GM21360 (cell line): Measurements from ENCODE around the gene ASTN1.

Experiments used
- ATAC-seq: cut with Tn5 transposase; IDR thresholded peaks from one replicate; pipeline ENCODE4 v1.9.1; 2021; ENCODE audit warnings: mild to moderate bottlenecking, moderate library complexity; ENCODE audit not compliant: unreplicated experiment

ASTN1 gene

DNA sequence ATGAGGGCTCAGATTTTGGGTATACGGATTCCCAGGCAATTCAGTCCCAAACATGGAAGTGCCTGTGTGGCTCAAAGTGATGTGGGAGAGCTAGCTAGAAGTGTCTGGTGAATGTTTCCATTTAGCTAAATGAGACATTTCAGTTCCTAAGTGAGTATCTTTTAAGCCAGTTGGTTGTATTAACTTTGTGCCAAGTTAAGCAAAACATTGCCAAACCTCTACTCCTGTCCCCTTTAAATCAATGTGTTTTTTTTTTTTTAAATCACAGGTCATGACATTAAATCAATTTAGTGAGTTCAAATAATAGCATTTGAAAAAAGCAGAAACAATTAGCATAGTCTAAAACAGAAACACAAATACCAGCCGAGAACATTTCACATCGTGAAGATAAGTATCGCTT lies 230.1 kb downstream of the ASTN1 start:
- ATAC-seq, result no peak

DNA sequence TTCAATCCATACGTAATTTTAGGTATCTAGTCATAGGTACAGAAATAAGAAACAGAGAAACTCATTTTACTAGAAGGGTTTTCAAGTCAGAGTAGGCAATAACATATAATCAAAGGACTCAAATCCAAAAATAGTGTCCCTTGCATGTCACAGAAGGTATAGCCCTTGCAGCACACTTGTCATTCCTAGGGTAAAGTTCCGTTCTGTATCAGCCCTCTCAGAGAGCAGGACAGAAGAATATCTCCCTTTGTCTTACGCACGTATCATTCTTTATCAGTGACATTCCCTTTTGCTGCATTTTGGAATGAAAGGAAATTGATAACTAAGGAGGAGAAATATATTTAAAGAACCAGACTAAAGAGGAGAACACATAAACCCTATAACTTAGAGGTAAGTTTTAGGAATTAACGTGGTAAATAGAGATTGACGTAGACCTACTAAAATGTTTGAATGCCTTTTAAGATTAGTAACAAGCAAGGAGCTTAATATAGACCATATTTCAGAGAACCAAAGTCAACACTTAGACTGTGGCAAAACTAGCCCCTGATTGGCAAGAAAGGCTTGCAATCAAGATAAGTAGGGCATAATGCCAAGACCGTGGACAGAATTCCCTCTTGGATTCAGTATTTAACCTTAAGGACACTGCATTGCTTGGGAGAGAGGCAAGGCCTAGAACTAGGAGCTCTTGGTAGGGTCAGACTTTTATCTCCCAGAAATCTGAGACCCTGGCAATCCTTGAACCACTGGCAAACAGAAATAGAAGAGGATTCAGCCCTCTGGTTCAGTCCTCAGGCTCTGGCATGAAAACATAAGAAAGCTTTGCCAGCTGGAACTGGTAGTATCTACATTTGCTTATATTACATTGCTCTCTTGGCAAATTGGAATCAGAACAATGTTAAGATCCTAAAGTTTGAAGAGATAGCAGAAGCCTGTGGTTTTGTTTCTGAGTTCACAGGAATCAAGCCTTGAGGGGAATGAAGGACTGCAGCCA lies 232.1 kb downstream of the ASTN1 start:
- ATAC-seq, result no peak

DNA sequence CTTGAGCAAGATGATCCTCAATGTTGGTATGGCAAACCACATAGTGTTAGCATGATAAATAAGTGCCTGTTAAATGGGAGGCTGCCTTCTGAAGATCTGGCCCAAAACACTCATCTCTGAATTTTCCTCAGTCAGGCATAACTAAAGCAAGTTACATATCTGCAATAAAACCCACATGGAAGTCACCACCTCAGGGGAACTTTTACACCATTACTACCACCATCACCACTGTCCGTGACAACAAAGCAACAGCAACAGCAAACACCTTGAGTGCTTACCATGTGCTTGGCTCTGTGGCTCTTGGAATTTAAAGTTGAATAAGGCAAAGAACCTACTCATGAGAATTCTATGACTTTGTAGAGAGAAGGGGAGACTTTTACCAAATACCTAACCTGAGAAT lies 233.0 kb downstream of the ASTN1 start:
- no peak for ATAC-seq

DNA sequence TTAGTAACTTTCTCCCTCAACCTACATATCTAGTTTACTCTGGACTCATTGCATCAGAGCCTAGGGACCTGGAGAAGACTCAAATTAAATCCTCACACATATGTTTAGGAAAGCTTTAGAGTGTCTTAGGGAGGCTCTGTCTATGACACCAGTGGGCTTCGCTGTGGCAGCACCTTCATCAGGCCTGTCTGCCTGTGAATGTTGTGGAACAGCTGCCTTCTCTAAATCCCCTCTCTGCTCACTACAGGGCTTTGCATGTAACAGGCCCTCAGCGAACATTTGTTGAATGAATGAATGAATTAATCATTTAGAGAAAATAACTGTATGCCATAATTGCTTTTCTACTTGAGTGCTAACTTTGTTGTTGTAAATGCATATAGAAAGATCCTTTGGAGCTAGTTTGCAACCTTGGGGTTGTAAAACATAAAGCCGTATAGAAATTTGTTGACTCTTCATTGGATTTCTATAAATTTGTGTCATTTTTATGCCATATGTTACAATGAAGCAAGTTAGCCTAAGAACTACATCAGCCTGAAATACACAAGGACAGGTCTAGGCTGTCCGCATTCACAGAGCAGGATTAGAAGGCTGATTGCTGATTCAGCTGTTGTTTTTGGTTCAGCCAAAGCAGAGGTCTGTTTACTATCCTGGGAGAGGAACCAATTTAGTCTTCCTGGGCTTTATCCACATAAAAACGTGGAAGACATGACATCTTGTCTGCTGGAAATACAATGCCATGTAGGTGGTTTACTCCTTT lies 238.0 kb downstream of the ASTN1 start:
- no peak for ATAC-seq

DNA sequence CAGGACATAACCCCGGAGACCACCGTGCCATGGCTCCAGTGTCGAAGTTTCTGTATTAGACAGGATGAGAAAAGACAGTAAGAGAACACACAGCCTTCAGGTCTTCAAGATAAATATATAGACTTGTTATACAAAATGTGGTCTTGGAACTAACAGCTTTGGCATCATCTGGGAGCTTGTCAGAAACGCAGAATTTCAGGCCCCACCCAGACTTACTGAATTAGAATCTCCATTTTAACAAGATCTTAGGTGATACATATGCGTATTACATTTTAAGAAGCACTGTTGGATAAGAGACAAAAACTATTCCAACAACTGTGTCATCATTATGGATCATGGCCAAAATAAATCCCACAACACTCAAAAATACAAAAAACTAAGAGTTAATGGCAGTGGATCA lies 239.3 kb downstream of the ASTN1 start:
- no peak for ATAC-seq

DNA sequence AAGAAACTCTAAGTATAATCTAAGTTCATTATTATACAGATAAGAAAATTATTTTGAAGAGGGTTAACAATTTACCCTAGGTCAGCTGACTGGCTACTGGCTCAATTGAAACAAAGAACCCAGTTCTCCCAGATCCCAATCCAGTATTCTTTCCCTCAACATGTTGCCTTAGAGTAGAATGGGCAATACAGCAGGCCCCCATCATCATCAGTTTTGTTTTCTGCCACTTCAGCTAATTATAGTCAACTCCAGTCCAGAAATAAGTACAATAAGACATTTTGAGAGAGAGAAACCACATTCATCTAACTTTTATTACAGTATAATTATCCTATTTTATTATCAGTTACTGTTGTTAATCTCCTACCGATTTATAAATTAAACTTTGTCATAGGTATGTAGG lies 241.2 kb downstream of the ASTN1 start:
- no peak for ATAC-seq

DNA sequence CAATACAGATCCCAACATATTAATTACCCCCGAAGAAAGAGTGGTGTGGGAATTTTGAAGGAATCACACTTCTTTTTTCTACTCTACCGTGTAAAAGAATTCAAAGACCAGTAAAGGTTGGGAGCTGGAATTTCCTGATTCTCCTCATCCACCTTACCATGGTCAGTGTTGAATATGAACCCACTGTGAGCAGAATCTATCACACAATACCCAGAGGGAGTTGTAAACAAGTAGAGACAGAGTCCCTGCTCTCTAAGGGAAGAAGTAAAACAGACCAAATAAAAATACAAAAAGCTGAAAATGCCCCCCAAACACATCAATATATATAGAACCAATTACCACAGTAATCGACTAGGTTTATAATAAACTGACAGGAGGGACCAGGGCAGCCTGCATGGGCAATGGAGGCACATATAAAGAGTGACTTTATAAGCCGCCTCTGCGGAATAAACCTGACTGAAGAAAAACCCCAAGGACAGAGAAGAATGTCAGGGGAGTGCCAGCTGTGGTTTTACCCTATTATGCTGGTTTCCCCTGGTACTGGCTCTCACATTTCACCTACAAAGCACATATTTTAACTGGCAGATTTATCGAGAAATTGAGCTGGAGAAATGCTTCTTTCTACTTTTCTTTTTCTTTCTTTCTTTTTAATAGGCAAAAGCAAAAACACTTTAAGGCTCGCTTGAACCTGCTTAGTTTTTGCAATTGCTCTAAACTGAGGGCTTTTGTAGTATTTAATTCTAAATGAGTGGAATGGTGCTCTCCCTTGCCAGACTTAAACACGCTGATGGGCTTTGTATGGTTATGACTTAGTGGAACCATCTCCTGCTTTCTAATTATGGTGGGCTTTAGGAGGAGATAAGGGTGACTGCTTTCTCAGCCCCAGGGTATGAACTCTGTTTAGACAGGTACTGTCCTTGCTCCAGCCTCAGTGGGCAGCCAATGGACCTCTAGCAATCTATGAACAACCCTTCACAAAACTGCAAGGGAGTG lies 244.8 kb downstream of the ASTN1 start:
- no peak for ATAC-seq

DNA sequence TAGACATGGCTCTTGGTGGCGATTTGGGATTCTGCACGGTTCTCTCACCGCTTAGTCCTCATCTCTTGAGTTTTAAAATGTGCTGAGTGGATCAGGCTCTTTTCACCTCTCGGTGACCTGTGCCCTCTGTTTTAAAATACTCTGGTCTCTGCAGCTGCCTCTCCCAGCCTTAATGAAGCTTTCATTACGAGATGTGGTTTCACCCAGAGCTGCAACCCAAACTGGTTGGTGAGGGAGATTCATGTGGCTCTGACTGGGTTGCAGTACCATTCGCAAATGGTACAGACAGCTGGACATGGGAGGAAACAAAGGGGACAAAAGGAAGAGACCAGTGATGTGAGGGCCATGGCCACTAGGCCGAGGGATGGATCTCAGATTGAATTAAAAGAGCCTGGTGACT lies 258.9 kb downstream of the ASTN1 start:
- no peak for ATAC-seq

DNA sequence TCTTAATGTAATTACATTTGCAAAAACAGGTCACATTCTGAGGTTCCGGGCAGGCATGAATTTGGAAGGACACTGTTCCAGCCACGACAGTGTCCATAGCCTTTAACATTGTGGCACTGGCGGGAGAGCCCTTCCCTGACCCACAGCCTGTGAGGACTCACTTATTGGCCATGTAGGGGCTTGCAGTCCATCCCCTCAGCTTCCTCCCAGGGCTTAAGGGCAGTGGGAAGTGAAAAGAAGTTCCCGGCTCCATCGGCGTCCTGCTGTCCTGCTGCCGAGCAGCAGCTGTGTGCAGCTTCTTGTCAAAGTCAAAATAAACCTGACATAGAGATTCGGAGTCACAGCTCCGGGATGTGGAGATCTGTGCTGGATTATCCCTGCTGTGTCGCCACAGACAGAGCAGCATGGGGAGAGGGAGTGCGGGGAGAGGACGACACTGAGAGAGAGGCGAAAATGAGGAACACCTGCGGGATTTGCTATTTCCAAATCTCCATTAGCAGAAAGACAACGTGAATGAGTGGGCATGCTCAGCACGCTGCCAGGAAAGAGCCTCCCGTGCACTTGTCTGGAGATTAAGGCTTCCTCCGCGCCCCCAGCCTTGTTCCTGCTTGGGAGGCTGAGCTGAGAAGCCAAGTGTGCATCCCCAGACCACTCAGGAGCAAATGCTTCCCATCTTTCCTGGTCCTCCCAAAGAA lies 260.3 kb downstream of the ASTN1 start:
- no peak for ATAC-seq

DNA sequence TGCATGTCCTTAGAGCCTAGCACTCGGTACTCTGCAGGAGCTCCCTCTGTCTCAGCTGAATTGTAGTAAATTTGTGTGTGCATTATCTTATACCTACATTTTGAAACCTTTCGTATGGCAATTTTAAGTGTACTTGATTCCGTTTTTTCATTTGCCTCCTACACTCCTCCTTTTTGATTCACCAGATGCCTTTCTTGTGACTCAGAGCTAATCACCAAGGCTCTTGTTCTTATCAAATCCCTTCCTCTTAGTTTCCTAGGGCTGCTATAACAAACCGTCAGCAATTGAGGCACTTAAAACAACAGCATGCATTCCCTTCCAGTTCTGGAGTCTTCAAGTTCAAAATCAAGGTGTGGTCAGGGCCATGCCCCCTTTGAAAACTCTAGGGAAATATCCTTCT lies 261.0 kb downstream of the ASTN1 start:
- no peak for ATAC-seq

DNA sequence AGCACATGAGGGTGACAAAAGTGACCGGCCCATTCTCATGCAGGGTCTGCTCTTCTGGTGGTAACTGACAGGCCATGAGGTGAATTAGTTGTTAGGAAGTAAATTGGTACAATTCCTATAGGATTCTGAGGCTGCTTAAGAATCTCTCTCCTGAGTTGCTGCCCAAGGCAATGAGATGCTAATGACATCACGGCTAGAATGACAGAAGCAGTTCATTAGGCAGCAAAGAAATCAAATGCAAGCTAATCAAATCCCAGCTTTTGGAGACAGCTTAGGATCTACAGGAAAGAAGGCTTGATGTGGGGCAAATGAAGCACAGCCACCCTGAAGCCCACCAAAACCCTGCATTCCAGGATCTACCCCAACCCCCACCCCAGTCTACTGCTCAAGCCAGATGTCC lies 265.2 kb downstream of the ASTN1 start:
- ATAC-seq, result no peak

DNA sequence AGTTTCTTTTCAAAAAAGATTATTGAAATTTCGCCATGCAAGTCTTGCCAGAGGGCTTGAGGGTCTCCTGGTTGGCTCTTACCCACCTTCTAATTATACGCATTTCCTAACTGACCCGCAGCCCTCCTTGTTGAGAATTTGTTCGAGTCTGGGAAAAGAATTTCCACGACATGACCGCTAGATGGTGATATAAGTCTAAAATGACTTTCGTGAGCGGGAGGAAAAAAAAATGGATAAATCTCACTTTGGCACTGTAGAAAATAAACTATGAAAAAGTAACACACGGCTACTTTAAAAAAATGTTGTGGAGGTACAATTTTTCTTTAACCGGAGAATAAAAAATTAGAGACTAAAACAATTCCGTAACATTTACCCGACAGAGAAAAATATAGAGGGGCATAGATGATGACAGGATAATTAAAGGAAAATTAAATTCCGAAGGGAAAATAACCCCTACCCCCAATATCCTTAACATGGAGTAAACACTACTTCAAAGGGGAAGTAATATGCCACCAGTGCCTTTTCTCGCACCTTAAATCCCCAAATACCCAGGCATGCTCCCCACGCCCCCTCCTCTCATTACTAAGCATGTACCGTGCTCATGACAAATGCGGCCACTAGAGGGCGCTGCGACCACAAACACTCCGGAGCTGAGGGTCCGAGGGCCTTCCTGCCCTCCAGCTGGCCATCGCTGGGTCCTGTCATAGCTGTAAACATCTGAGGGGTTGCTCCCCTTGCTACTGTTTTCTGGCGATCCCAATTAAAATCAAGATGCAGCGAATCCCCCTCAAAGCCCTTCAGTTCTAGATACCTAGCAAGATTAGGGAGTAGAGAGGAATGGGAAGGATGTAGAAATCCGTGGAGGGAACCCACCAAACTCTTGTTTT lies 266.9 kb downstream of the ASTN1 start:
- ATAC-seq, result peak; percentile 83

DNA sequence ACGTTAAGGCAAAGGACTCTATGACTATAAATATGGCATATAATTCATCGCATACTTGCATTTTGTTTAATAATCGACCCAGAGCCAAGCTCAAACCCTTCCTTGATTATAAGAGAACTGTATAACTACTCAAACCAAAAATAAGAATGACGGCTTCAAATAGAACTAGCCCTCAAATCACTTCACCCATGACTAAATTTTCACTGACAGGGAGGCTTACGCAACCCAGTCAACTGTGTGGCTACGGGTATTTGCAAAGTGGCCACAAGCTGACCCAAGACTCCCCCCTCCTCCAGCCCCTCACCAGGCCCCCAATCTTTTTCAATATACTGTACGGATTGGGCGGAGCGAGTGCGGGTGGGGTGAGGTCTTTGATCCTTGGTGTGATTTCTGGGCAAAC lies 268.3 kb downstream of the ASTN1 start:
- ATAC-seq, result no peak

DNA sequence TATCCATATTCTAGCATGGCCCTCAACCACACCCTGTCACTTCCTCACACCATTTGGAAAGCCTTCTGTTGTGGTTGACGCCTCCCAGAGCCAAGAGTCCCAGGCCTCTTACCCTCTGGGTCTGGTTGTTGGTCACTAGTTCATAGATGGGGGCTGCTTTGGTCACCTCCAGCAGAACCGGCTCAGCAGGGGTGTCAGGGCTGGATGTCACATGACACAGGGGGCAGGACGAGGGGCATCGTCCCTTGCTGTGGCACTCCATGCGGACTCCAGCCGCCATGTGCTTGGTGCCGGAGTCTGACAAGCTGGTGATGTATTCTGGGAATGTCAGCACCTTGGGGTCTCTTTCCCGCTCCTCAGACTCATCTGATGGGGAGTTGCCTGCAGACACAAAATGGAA lies 270.1 kb downstream of the ASTN1 start:
- no peak for ATAC-seq

DNA sequence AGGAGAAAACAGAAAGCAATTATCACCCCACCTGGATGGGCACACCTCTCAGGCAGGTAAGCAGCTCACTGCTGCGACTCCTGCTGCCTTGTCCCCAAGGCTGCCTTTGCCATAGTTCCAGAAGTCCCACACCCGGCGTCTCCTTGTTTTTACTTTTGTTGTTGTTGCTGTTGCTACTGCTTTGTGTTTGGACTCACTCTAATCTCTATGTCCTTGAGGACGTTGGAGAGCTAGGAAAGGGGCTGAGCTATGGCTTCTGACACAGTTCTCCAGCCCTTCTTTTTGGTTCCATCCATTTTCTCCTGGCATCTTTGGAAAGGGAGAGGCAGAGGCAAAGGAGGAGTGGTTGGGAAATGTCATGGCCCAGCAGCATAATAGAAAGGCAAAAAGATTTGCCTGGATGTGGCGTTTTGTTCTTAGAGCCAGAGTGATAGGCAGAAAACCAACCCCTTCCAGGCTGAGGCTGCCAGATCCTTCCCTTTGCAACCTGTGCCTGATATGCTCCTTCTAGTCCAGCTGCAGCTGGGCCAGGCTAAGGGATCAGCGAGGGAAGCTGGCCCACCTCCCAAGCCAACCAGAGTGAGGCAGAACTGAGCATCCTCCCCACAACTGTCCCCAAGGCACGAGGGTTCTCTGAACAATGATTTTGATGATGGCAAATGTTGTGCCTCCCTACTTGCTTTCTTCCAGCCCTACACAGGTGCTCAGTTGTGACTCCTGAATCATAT lies 270.7 kb downstream of the ASTN1 start:
- no peak for ATAC-seq

DNA sequence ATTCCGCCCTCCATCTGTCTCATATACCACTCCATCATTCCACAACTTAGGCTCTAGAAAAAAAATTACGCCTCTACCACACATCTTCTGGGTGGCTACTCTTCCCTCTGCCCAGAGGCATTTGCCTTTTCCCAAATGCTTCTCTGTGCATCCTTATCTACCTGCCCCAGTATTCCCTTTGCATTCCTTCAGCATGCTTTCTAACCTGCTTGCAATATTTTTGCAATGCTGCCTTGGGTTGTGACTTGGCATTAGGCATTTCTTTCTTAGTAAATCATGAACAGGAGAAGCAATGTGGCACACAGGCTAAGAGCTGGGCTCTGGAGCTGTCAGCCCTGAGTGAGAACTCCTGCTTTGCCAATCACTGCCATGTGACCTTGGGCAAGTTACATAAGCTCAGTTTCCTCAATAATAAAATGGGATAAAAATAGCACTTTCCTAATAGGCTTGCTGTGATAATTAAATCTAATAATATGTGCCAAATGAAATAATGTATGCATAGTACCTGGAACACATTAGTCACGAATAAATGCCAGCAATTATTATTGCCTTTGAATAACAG lies 276.0 kb downstream of the ASTN1 start:
- ATAC-seq, result no peak

DNA sequence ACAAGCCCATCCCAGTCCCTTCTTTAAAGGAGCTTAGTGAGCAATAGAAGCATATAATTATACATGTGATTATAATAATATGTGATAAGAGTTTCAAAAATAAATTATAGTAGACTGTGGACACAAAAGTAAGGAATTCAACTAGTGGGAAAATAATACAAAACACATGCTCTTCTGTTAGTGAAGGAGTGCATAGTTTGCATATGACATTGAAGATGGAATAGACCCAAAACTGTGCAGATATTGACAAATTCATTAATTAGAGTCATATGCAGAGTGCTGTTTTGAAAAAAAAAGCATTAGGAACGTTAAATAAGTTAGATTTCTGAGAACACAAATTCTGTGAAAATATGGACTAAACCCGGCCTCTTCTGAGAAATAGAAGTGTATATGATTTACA lies 278.8 kb downstream of the ASTN1 start:
- ATAC-seq, result no peak

DNA sequence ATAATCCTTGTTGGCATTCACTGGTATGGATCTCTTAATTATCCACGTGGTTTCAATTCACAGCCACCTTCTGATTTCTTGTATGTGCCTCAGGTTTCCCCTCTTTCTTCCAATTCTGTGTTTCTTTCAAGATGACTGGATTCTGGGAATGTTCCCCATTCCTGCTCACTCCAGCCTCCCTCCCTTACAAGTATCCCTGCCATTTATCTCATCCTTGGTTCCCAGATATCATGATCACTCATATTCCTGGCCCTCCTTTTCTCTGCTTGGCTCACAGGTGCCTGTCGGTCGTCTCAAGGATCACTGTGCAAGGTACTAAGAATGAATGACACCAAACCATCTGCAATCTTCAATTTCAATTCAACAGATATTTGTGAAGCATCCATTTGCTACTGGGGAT lies 279.2 kb downstream of the ASTN1 start:
- ATAC-seq, result no peak
